Measurements from ENCODE around the gene STX10.

GRCh38 chr19:13102416-13102665, 47.8 kb downstream of the STX10 start:
- TF ChIP-seq POLR2A (IDR thresholded peaks at IDR 0.05; ENCODE audit: low read depth, low read length) (no peak), TAF1 (IDR thresholded peaks at IDR 0.05; ENCODE audit: borderline replicate concordance, low read depth, low read length) (no peak), POLR2AphosphoS5 (IDR thresholded peaks at IDR 0.05; ENCODE audit: low read depth, low read length) (no peak)
